Activated CD4-positive, alpha-beta T cell treated with anti-CD3 and anti-CD28 coated beads, Interleukin-2, amount 50 U/mL, for 24 hours (primary cell): ENCODE data around the gene BMP6.

Experiments used
- DNase-seq, 2 donors: peaks; one replicate each; pipeline ENCODE4 v3.0.0-alpha.2; 2020; ENCODE audit warnings: low read depth in 1 of 2, low spot score in 1 of 2

Gene BMP6

DNA sequence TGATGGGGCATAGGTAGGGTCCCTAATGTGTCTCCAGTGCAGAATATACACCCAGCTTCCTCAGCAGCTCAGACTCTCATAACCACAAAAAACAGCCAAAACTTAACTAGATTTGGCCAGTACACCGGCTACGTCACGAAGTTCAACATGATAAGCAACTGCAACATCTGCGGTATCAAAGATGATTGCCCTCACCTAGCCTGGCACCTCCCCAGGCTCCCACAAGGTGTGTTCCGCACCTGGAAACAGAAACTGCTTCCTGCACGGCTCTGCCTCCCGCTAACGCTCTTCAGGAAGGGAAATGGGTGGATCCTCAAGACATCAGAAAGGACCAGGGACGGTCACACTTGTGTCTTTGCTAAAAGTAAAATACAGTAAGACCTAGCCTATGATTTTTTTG is 175.2 kb downstream of the BMP6 start:
- no peak for DNase-seq

DNA sequence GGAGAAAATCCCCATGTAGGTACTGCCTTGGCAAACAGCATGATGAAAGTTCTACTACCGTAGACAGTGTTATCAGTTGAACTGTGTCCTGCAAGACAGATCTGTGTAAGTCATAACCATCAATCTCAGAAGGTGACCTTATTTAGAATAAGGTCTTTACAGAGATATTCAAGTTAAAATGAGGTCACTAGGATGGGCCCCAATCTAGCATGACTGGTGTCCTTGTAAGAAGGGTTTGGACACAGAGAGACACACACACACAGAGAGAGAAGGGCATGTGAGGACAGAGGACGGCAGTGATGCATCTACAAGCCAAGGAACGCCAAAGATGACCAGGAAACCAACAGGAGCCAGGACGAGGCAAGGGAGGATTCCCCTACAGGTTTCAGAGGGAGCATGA is 175.9 kb downstream of the BMP6 start:
- DNase-seq = no peak

DNA sequence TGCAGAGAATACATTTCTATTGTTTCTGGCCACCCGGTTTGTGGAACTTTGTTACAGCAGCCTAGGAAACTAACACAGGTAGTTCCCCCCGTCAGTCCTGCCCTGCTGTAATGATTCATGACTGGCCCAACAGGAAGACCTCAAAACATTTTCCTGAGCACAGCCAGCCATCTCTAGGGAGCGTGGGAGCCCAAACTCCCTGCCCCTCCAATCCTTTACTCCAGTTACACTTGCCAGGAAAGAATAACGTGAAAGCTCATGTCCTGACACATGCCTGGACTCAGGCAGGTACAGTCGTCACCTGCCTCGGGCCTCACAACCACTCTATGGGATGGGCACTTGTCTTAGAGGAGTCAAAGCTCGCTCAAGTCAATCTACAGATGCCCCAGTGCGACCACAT is 176.3 kb downstream of the BMP6 start:
- no peak for DNase-seq

DNA sequence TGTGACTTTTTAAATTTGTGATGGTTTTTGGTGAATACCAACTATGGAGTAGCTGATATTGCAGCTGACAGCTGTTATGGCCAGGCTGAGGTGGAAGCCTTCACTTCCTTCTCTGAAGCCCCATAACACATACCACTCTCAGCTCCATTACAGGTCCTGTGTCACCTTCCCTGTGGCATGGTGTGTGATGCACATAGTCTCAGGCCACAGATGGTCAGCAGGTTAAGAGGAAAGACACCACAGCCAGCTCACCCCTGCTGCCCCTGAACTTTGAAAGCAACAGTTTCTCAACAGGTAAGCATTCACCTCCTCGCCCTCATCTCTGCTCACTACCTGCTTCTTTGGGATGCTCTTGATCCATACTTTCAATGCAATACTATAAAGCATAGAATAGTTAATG is 177.0 kb downstream of the BMP6 start:
- DNase-seq = no peak

DNA sequence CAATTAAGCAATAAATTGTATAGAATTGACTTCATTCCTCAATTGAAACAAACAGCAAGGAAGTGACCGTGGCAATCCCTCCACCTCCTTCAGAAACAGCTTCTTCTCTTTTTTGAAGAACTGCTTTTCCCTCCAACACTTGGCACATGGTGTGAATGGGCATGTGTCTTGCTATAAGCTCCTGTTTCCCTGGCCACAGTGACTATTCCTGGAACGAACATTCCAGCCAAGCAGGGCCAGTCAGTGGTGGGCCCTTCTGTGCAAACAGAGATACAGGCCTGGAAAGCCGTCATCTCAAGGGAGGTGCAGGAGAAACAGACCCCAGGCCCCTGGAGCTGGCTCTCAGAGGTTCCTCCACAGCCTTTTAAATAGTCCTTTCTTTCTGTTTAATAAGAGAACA is 177.8 kb downstream of the BMP6 start:
- no peak for DNase-seq

DNA sequence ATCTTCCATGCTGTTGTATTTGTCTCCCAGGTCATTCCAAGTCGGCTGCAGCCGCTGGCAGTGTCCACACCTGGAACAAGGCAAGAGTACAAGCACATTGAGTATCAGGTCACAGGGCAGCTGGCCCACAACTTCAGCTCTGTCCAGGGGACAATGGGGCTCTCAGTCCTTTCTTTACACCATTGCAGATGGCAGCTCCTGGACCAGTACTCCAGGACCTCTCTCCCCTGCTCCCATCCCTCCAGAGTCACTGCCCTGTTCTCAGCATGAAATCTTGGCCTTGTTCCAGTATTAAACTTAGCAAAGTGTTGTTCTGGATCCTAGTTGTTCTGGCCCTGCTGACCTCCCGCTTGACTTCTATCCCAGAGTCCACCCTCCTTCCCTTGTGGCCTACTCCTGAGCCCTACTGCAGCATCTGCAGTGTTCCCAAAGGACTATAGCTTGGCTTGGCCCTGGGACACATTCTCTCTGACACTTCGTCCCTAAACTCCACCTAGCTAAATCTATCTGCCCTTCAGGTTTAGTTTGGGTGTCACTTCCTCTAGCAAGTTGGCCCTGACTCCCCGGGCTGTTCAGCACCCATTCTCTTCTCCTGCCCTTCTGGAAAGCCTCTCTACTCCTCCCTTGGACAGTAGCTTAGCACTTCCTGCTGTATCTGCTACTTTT is 178.9 kb downstream of the BMP6 start:
- no peak for DNase-seq

DNA sequence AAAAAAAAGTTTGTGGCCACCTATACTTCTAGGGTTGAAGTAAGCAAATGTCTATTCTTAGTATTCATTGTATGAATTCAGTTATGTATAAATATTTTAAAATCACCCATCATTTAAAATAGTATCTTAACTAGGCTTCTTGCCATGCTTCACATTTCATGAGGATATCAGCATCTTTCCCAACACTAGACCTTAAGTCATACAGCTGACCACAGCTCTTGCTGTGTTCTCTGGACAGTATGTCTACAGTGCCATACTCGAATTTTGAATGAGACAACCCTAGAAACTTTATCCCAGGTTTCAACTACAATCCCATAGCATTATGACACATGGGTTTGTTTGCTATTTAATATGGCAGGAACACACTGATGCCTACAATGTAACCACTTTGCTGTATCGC is 179.5 kb downstream of the BMP6 start:
- no peak for DNase-seq

DNA sequence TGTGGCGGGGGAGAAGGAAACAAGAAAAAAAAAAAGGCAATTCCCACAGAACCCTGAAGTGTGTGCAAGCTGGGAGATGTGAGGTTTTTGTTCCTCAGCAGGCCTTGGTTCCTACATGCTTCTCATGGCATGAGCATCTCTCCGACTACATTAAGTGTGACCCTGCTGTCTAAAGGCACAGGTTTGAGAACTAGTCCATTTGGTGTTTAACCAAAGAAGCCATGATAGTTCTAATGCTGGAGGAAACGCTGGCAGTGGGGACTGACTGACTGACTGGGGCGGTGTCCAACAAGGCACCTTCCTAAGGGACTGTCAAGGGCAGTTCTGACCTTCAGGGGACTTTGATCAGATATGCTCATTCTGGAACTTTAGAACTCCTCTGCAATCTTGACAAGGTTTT is 180.8 kb downstream of the BMP6 start:
- no peak for DNase-seq

DNA sequence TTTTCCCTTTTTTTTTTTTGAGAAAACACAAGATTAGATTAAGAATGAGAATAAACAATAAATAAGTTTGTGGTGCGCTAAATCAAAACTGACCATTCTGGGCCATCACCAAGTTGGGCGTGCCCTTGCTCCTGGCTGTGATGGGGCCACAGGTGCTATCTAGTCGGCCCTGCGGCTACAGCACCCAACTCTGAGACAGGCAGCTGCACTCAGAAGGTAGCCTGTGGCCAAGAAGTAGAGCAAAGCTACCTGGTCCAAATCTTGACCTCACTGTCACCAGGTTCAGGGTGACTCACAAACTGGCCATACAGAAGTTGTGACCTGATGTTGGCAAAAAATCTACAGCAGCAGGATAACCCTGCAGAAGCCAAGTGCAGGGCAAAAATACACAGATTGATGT is 181.3 kb downstream of the BMP6 start:
- DNase-seq = no peak

DNA sequence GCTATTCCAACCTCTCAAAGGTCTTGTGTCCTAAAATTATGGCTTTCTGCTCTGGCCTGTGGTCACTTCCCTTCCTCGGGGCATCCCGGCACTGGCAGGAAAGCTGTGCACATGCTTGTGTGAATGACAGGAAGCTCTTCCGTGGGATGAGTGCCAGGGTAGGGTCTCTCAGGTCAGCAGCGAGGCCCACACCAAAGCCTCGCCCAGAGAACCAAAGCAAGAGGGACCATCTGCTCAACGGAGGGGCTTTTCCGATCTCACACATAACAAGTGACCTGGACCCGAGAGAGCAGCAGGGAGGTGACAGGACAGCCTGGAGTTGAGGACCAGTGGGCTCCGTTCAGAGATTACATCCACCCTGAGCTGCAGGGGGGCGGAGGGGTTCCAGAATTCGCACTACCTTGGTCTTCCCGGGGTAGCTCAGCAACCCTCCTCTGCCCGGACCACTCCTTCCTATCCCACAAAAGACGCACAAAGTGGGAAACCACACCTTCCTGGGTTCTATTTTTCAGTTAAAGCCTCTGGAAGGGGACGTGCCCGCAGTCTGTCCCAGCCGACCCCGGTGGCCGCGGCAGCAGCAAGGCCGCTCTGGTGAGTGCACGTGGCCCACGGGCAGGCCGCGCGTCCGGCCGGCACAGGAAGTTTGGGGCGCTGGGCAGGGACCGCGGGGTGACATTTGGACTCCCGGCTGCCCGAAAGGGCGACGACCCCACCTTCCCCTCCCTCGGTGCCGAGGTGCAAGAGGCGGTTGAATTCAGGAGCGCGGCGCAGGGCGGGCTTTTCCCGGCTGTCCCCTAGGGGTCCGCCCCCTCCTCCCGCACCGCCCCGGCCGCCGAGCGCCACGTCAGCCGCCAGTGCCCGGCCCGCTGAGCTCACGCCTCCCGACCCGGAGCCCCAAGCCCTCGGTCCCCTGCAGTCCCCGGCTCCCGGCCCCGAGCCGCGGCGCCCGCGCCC is 183.7 kb downstream of the BMP6 start:
- peak; percentile 13 to 26 for DNase-seq

DNA sequence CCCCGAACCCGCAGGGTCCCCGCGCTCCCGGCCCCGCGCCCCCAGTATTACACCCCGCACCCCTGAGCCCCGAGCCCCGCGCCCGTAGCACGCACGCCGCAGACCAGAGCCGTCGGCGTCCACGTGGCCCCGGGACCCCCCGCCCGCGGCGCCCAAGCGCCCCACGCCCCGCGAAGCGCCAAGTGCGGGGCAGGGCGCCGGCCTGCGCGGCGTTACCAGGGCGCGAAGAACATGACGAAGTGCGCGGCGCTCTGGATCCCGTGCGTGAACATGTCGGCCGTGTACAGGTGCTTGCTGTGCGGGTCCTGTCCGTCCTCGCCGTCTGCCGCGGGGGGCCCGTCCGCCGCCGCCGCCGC is 184.4 kb downstream of the BMP6 start:
- DNase-seq = no peak

DNA sequence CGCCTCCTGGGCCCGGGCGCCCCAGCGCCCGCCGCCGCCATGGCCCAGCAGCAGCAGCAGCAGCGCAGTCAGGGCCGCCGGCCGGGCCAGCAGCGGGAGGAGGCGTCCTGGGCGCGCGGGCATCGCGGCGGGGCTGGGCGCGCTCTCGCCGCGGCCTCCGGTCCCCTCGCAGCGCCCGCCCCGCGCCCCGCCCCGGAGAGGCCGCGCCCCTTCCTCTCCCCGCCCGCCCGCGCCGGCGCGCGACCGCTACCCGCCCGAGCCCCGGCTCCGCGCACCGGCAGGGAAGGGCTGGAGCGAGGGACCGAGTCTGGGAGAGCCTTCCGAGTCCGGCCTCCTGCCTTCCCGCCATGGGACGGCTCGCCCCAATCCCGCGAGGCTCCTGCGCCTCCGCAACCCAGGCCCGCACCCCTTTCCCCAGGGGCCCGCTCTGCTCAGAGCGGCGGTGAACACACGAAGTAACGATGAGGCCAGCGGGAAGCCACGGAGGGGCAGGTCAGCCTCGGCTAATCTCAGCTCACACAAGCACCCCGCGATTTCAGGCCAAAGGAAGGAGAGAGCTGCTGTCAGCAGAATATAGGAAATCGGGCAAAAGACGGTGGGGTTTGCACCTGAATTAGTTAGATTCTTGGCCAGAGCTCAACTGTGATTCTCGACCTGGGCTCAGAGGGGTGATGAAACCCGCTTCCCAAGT is 184.9 kb downstream of the BMP6 start, which contains the start of gene TXNDC5:
Gene TXNDC5 (minus strand): TSS at position 135 of the 691 bp plus-strand sequence. CDS start 12 bp downstream, at position 123.
- DNase-seq = peak; percentile 47 to 56

DNA sequence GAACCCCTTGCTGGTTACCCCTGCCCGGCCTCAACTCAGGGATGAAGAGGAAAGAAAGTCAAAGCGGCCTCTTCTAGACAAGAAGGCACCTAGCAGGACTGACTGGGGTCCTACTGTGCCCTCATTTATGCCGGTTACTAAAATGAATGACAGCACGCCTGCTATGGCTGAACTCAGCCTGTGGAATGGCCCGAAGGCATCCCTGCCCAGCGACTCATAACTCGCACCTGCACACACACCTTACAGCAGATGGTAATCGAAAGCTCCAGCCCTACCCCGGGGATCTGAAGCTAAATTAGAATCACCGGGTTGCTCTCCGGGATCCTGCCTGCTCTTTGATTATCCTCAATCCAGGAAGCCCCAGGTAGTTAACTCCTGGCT is 185.4 kb downstream of the BMP6 start:
- no peak for DNase-seq

DNA sequence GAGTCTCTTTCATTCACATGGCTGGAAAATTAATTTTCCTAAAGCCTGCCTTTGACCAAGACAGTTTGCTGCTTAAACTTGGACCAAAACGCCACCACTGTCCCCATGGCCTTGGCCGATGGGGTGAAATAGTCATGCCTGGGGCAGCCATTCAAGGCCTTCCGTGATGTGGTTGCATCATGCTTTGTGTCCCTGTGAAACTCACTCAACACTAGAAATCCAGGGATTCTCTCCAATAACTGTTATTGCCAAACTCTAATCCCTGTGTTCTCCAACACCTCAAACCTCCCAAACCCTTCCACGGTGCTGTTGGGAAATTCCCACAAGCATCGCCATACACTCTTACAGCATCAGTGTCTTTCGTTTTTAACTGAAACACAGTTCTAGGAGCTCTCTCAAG is 186.1 kb downstream of the BMP6 start:
- no peak for DNase-seq

DNA sequence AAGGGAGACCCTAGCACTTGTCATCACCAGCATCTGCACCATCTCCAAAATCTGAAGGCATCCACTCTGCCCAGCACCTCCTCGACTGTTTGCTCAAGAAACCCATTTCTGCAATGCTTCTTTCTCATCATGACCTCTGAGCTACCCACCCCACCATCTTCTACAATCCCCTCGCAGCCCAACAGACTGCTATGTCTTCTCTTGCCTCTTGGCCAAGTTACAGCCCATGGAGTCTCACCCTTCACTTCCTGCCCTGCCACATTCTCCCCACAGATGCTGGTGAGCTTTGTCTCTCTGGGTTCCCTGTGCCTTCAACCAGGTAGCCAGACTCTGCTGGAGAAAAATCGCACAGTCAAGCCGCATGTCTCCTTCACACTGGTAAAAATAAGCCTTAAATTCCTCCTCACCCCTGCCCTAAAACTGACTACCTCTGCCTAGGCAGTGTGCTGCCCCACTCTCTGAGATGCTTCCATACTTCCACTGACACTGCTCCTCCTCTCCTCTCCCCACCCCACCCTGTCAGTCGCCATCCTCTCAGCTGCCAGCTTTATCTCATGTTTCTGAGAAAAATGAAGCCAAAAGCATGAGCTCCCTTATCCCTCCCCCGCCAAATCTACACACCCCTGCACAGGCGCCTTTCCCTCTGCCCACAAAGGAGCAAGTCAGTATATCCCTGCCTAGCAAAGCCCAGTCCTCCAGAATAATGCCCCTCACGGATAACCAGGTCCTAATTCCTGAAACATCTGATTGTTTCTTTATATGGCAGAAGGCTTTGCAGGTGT is 187.0 kb downstream of the BMP6 start:
- no peak for DNase-seq

DNA sequence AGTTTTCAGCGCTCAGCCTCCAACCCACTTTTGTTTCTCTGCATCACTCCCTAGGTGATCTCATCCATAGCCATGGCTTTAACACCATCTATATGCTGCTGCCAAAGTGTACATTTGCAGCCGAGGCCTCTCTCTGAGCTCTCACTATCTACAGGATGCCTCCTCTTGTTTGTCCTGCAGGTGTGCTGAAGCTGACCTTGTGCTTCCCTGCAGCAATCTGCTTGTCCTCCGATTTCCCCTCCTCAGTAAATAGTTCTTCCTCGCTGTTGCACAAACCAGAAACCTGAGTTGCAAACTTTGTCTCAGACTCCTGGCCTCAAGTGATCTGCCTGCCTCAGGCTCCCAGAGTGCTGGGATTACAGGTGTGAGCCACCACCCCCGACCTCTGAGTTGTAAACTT is 188.4 kb downstream of the BMP6 start:
- DNase-seq = no peak

DNA sequence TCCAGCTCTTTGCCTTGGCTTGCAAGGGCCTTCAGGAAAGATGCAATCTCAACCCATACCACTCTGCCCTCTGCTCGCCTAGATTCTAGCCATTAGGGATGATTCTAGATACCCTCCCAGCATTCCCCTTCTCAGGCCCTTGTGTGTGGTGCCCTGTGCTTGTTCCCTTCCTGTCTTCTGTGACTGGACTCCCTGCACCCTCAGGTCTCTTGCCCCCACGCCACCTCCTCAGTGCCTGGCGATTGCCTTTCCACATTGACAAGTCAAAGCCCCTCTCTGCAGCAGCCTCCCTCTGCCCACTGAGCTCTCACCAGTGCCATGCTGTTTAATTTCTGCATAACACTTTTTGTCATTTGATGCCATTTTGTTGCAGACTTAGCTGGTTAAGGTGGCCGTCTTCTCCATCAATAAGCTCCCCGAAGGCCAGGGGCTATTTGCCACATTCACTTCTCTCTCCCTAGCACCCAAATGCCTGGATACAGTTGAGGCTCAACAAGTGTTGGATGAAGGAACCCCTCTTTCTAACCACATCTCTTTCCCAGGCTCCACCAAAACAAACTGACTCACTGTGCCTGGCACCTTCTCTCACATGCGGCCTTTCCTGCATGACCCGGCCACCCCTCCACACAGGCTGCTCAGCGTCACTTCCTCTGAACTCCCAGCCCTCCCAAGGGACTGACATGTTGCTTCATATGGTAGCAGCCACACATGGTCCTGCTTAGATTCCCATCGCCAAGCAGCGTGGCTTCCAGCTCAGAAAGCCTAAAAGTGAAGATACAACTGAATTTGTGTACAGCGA is 189.3 kb downstream of the BMP6 start:
- no peak for DNase-seq

DNA sequence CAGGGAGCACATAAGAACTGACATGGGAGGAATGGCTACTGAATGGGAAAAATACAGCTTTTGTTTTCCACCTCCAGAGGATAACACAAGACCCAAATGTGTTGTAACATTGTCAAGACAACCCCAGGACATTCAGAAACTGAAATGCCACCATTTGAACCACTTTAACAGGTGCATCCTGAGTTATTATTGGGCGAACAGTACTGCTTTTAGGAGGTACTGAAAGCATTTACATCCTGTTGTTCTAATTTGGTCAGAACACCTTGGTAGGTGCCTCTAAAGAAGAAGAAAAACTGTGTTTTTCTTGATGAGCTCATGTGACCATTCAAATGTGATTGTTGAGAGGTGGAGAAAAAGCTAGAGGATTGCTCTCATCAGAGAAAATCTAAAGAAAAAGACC is 191.1 kb downstream of the BMP6 start:
- no peak for DNase-seq

DNA sequence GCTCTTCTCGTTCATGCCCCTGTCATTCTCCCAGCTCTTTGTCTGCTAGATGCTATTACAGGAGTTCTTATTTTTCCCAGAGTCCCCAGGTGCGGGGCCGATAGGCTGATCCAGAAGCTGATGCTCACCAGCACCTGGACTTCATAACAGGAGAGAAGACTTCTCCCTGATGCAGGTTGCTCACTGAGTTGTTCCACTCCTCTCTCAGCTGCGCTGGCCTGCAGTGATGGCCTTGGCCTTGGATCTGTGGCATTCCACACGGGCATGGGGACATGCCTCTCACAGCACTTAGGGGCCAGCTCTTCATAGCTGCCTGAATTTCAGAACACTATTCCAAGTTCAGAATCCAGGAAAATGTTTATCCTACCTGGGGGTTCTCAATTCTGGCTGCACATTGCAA is 191.8 kb downstream of the BMP6 start:
- no peak for DNase-seq

DNA sequence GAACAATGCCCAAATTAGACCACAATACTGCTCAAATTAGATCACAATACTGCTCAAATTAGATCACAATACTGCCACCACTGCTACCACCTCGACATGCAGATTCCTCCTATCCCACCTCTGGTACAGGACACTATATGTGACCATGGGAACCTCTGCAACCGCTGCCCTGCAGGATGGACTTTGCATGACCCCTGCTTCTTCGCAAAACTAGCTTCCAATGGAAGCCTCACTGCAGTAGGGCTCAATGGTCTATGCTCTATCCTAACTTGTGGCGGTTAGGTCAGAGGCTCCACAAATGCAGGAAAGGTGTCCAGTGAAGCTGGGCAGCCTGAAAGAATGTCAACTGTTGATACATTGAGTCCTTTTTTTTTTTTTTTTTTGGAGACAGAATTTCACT is 192.5 kb downstream of the BMP6 start:
- no peak for DNase-seq
